Thyroid gland (tissue), 4 donors: ENCODE data around the gene UBQLN4. TPM values are rescaled to one million over a fixed set of nuclear protein-coding genes. Genes with fewer than 3 reads are reported as not detected.

ENCODE experiments used
- DNase-seq, 2 donors: peaks; one replicate each; pipeline ENCODE4 v3.0.0-alpha.2; 2019
- H3K27ac ChIP-seq, 3 donors: fragments of 200-600 bp; sonication (generic); 1 replicate in 2 of 3; 2 replicates in 1 of 3; pipeline ENCODE4 v1.5.1; 2016 to 2019; ENCODE audit warnings: mild to moderate bottlenecking in 1 of 3, moderate library complexity in 1 of 3
- H3K27me3 ChIP-seq: fragments of 200-600 bp; sonication (generic); one replicate; pipeline ENCODE4 v1.5.1; 2019
- H3K36me3 ChIP-seq, 2 donors: fragments of 200-600 bp; sonication (generic); one replicate each; pipeline ENCODE4 v1.5.1; 2016 to 2019
- H3K4me1 ChIP-seq, 2 donors: fragments of 200-600 bp; sonication (generic); one replicate each; pipeline ENCODE4 v1.5.1; 2017 to 2019
- H3K4me3 ChIP-seq, 3 donors: fragments of 200-600 bp; sonication (generic); replicated peaks in 1 of 3; 1 replicate in 2 of 3; 2 replicates in 1 of 3; pipeline ENCODE4 v1.5.1; 2016; ENCODE audit warnings: mild to moderate bottlenecking in 1 of 3
- H3K9me3 ChIP-seq: fragments of 200-600 bp; sonication (generic); one replicate; pipeline ENCODE4 v1.5.1; 2017
- POLR2A ChIP-seq, 2 donors: fragments of 450-650 bp; IDR thresholded peaks; one replicate each; pipeline ENCODE4 v1.6.1; 2017; ENCODE audit warnings: antibody characterized with exemption in 2 of 2, mild to moderate bottlenecking in 2 of 2, moderate library complexity in 1 of 2
- WGBS, 2 donors: methylation state at CpG; one replicate each; pipeline ENCODE4 v1.1.5; 2017; 5-methylcytosine and 5-hydroxymethylcytosine counted together
- intact Hi-C: fragments of 100-400 bp; cut with DNase I; formaldehyde crosslinking; loops from one replicate; pipeline ENCODE4 v1.15.1; 2023
- total RNA-seq, 4 donors: library from RNA; depleted of rRNA; stranded (reverse); fragments of >200 nt; gene quantifications; one replicate each; pipeline ENCODE4 v1.2.3, GENCODE V29; 2016
- TF ChIP-seq, protein P1 (sequence below), 6 experiments: fragments of 200-600 bp in 3 of 6; fragments of 450-650 bp in 3 of 6; sonication (generic) in 3 of 6; IDR thresholded peaks; one replicate each; pipeline ENCODE4 v1.5.1; 2016 to 2019; ENCODE audit warnings: antibody characterized with exemption in 6 of 6, mild to moderate bottlenecking in 2 of 6, inconsistent platforms in 1 of 6, moderate library complexity in 1 of 6

UBQLN4 gene
- total RNA-seq = 10 to 100 TPM; 10.8 to 18.8 (median 16.9) TPM

DNA sequence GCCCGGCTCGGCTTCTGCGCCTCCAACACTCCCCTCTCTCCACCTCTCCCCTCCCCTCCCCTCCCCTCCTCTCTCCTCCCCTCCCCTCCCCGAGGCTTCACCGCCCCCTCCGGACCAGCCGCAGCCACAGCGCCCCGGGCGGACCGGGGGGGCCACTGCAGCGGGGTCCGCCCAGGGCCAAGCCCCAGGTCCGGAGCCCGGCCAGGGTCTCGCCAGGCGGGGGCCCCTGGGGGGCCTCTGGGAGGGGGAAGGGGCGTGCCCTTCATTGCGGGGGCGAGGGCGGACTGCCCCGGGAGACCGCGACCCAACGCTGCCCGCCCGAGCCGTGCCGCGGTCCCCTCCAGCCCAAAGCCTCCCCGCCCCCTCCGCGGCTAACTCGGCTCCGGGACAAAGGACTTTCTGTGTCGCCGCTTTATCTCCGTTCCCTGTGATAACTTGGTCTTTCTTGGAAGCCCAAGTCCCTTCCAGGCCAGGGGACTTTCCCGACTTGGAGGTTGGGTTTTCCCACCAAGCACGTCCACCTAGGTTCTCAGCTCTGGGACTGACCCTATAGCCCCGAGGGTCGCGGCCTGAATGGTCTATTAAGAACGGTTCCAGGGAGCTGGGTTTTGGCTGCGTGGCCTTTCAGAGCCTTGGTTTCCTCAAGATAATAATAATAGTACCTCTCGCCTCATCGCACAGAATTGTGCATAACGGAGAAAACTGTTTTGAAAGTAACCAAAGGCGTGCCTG lies at the start of gene UBQLN4:
Gene UBQLN4 (minus strand): TSS at position 31 of the 732 bp plus-strand sequence. CDS start 97 bp downstream, outside the sequence.
- H3K27me3 ChIP-seq = no peaks in the 10 kb centered on the region
- intact Hi-C loops = loop anchor here (10.0 kb wide), 1 partner anchor 119 kb away; the partner anchor contains the start of gene KHDC4
- 0 to 1% methylated on average over 11 to 17 of the region's 49 CpGs for WGBS, 2 donors
- no peaks in the 10 kb centered on the region for H3K9me3 ChIP-seq
- peaks cover 8 to 9% of the 10 kb centered on the region in 2 donors for H3K4me1 ChIP-seq
- no peaks in the 10 kb centered on the region for H3K36me3 ChIP-seq
- peak within 1 kb of the TSS; percentile 36 to 88 (median 84) for H3K4me3 ChIP-seq
- peak; percentile 87 to 88 for DNase-seq
- TF ChIP-seq, protein P1, sequence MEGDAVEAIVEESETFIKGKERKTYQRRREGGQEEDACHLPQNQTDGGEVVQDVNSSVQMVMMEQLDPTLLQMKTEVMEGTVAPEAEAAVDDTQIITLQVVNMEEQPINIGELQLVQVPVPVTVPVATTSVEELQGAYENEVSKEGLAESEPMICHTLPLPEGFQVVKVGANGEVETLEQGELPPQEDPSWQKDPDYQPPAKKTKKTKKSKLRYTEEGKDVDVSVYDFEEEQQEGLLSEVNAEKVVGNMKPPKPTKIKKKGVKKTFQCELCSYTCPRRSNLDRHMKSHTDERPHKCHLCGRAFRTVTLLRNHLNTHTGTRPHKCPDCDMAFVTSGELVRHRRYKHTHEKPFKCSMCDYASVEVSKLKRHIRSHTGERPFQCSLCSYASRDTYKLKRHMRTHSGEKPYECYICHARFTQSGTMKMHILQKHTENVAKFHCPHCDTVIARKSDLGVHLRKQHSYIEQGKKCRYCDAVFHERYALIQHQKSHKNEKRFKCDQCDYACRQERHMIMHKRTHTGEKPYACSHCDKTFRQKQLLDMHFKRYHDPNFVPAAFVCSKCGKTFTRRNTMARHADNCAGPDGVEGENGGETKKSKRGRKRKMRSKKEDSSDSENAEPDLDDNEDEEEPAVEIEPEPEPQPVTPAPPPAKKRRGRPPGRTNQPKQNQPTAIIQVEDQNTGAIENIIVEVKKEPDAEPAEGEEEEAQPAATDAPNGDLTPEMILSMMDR (IDR thresholded peaks at IDR 0.05) = peak in 4 of 6 experiments; percentile 34 to 80 (median 46)
- TF ChIP-seq POLR2A (IDR thresholded peaks at IDR 0.05) = no peak
- peak within 1 kb of the TSS; percentile 76 to 88 (median 83) for H3K27ac ChIP-seq

DNA sequence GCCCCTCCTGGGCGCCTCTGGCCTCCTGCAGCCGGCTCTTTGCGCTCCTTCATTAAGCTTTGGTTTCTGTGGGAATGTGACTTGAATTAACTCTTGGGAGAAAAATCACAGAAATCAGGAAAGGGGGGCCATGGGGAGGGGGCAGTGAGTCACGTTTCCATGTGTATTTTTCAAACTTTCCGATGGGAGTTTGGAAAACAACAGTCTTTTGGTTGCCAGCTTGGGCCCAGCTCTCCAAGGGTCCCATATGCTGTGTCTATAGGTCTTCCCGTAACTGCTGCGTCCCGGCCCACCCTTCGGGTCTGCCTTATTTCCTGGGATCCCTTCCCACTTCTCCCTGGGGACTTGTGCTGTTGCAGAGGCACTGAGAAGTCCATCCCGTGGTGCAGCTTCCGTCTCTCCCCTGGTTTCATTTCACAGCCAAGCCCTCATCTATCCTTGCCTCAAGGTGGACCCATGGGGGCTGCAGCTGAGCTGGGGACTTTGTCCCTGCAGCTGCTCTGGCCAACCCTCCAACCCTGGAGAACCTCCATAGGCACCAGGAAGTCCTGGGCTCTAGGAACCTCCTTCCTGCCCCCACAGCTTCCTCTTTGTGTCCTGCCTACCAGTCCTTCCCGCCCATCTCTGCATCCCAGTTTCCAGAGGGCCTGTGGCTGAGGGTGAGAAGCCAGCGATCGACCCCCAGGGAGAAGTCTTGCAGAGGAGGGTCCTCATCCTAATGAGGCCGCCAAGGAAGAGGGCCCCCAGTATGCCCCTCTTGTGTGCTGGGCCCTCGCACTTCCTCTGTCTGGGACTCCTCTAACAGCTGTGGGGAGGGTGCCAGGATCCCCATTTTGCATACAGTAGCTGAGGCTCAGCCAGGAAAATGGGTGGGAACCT lies 49.3 kb upstream of the UBQLN4 start:
- 69 to 70% methylated on average over 16 of the region's 16 CpGs for WGBS, 2 donors
- H3K27ac ChIP-seq = peak overlapping the region; percentile 95 to 98 (median 97)
- DNase-seq = no peak
- H3K4me3 ChIP-seq = no peak overlapping the region
- H3K4me1 ChIP-seq = peaks cover 45 to 74% of the 10 kb centered on the region in 2 donors
- no peaks in the 10 kb centered on the region for H3K9me3 ChIP-seq
- no peaks in the 10 kb centered on the region for H3K36me3 ChIP-seq
- H3K27me3 ChIP-seq = no peaks in the 10 kb centered on the region
- TF ChIP-seq POLR2A (IDR thresholded peaks at IDR 0.05) = no peak
- TF ChIP-seq, protein P1 (IDR thresholded peaks at IDR 0.05) = no peak
- intact Hi-C loops = no loop called here

DNA sequence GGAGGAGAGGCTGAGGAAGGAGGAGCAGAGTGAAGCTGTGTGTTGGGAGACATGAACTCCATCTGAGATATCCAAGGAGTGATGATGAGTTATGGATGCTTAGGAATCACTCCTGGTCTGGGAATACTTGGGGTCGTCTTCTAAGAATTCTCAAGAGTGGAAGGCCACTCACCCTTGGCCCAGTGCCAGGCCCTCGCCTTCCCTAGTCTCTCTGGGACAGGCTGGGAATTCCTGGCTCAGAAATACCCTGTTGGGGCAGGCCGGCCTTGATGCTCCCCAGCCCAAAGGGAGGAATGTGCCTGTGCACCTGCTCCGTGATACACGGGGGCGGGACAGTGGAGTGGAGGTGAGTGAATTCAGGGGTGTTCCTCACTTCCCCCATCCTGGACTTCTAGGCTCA lies 48.3 kb upstream of the UBQLN4 start:
- no peaks in the 10 kb centered on the region for H3K36me3 ChIP-seq
- H3K27ac ChIP-seq = peak overlapping the region in 2 of 3 donors; percentile 97 to 98
- intact Hi-C loops = no loop called here
- H3K9me3 ChIP-seq = no peaks in the 10 kb centered on the region
- 61 to 70% methylated on average over 6 of the region's 6 CpGs for WGBS, 2 donors
- TF ChIP-seq, protein P1 (IDR thresholded peaks at IDR 0.05) = no peak
- TF ChIP-seq POLR2A (IDR thresholded peaks at IDR 0.05) = no peak
- no peaks in the 10 kb centered on the region for H3K27me3 ChIP-seq
- H3K4me1 ChIP-seq = peaks cover 38 to 72% of the 10 kb centered on the region in 2 donors
- H3K4me3 ChIP-seq = no peak overlapping the region
- DNase-seq = no peak

DNA sequence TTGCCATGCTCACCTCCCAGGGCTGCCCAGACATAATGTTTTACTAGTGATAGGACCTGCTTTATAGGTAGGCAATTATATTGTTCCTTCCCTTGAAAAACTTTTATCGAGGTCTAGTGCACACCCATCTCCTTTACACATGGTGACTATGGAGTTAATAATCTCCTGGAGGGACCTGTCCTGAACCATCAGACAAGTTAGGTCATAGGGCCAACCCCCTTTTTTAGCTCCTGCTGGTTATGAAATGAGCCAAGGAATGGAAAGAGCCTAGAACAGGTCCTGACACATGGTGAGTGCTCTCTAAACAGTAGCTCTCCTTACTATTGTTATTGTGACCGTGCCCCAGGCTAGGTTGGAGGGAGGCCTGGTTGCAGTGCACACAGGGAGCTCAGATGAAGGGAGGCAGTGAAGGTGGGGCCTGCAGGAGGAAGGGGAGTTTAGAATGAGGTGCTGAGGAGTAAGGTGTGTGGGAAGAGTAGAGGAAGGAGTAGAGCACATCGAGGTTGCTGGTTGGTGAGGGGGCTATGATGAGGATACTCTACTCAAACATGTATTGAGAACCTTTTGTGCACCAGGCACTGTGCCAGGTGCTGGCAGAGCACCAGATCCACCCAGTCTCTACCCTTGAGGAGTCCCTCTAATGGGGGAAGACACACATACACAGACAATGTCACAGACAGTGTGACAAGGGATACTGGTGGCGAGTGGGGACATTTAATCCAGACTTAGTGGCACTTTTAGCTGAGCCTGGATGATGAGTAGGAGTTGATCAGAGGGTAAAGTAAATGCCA lies 46.8 kb upstream of the UBQLN4 start:
- H3K36me3 ChIP-seq = no peaks in the 10 kb centered on the region
- intact Hi-C loops = no loop called here

More for the DNA sequence above, 46.8 kb upstream of the UBQLN4 start:
- H3K27ac ChIP-seq = peak overlapping the region in 1 of 3 donors; percentile 13
- 55 to 56% methylated on average over 4 of the region's 4 CpGs for WGBS, 2 donors
- no peaks in the 10 kb centered on the region for H3K9me3 ChIP-seq
- peaks cover 29 to 66% of the 10 kb centered on the region in 2 donors for H3K4me1 ChIP-seq
- H3K27me3 ChIP-seq = no peaks in the 10 kb centered on the region
- no peak overlapping the region for H3K4me3 ChIP-seq
- TF ChIP-seq, protein P1 (IDR thresholded peaks at IDR 0.05) = no peak
- TF ChIP-seq POLR2A (IDR thresholded peaks at IDR 0.05) = no peak
- DNase-seq = peak; percentile 48 to 58
